Fibroblast of skin of back (primary cell): Measurements from ENCODE around the gene ZNF184.
"Not testable (repeated sequence)": the region's sequence is repeated elsewhere in the genome, so short reads cannot be mapped to it uniquely, and the experiment has no call there.

Experiments used
- DNase-seq: peaks from one replicate; pipeline ENCODE4 v3.0.0-alpha.2; 2013

Gene ZNF184

GRCh38 chr6:27479319-27480182 lies 6.6 kb upstream of the ZNF184 start:
- peak; percentile 95 for DNase-seq

DNA sequence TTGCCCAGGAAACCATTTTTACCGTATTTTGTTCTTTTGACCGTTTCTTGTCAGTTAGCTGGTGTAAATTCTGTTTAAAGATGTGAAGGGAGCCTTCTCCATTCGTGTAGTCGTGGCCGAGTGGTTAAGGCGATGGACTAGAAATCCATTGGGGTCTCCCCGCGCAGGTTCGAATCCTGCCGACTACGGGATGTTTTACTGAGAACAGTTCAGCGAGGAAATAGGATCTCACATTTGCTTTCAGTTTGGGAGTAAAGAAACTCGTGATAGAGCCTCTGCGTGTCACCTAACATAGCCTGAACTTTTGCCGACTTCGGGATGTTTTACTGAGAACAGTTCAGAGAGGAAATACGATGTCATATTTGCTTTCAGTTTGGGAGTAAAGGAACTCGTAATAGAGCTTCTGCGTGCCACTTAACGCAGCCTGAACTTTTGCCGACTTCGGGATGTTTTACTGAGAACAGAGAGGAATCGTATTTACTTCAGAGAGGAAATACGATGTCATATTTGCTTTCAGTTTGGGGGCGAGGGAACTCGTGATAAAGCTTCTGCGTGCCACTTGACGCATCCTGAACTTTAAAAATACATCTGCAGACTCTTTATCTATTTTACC lies 5.9 kb upstream of the ZNF184 start:
- DNase-seq = peak; percentile 91

- peak; percentile 10 for DNase-seq
Measured at GRCh38 chr6:27478141-27478705, 5.3 kb upstream of the ZNF184 start.

DNA sequence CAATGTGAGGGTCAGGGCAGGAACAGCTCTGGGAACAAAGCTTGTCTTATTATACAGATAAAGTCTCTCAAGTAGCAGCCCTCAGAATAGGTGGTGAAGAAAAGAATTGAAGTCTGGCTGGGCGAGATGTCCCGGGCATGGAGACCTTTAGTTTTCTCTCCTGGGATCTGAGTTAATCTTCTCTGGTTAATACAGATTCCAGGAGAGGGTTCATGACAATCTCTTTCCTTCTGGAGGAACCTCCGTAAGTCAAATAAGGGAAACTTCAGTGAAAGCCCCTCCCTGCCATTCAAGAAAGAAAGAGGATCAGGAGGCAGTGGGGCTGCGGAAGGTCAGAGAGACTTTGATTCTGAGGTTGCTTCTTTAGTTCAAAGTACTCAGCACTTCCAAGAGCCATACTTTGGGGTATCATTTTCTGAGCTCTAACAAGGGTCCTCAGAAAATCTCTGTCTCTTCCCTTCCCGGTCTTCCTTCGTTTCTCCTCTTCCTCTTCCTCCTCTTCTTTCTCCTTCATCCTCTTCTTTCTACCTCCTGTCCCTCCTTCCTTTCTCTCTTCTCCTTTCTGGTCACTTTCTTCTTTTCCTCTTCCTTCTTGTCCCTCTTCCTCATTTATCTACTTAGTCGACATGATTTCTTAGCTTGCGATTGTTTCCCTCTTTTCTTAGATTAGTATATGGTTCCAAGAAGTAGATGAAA lies 4.6 kb upstream of the ZNF184 start:
- no peak for DNase-seq

DNA sequence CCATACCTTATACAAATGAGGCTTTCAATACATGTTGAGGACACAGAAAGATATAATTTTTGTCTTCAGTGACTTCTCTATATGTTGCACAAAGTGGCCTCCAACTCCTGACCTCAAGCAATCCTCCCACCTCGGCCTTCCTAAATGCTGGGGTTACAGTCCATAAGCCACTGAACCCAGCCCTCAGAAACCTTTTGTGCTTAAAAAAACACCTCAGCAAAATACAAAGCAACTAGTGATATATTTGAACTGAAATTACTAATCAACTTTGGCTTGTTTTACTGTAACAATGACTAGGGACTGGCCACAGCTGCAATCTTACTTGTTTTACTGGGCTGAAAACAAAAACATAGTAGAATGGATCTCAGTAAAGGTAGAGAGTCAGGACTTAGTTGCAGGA lies 3.2 kb upstream of the ZNF184 start:
- no peak for DNase-seq

DNA sequence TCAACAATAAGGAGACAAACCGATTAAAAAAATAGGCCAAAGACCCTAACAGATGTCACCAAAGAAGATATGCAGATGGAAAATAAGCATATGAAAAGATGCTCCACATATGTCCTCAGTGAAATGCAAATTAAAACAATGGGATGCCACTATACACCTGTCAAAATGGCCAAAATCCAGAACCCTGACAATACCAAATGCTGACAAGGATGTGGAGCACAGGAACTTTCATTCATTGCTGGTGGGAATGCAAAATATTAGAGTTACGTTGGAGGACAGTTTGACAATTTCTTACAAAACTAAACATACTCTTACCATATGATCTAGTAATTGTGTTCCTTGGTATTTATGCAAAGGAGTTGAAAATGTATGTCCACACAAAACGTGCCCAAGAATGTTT lies 1.8 kb upstream of the ZNF184 start:
- DNase-seq = no peak

DNA sequence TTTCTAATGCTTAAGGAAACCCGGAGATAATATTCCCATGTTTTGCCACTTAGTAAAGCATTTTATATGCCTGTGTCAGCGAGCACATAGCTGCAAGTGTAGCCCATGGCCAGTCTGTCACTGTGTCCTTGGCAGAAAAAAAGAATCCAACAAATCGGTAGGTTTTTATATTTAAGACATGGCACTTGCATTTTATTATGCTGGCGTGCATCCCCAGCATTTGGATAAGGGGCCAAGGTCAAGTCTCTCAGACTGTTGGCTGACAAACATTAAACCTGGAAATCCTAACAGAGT lies 1.2 kb upstream of the ZNF184 start:
- DNase-seq = no peak

DNA sequence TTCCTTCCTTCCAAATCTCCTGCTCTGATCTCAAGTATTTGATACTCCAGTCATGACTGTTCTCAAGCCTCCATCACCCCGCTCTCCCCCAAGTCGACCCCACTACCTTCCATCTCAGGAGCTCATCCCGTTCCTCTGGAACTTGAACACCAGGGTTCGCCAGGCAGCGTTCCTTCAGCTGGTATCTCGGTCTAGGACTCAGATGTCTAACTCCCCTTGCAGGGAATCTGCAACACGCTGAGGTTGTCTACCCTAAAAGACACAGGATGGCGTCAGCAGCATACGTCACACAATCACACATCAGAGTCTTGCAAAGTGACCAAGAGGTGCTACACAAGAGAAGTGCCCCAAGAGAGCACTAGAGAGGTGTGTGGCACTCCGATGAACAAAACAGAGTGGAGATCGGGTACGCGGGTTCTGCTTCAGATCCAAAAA lies 706 bp downstream of the ZNF184 start:
- peak; percentile 76 for DNase-seq

GRCh38 chr6:27471365-27472115 lies 1.4 kb downstream of the ZNF184 start:
- no peak for DNase-seq

DNA sequence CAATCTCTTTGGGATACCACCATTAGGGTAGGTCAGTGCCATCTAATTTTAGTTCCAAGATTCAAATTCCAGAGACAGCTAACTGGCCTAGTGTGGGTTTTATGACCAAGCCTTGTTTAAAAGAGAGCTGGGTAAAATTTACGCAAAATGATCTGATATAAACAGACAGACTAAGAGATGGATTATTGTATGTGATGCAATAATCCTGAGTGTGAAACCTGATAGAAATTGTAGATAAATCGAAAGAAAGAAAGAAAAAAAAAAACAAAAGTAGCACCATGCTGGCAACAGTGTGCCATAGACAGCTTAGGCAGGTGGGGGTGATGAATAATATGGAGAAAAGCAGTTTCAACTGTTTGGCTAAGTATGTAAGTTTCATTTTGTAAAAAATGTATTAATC lies 2.9 kb downstream of the ZNF184 start:
- no peak for DNase-seq

GRCh38 chr6:27468334-27468733 lies 4.6 kb downstream of the ZNF184 start:
- peak; percentile 19 for DNase-seq

- DNase-seq = no peak
Measured at GRCh38 chr6:27452496-27452897, 20.4 kb downstream of the ZNF184 start.

- no peak for DNase-seq
Measured at GRCh38 chr6:27451660-27452390, 21.1 kb downstream of the ZNF184 start.

GRCh38 chr6:27448456-27448855 lies 24.4 kb downstream of the ZNF184 start:
- no peak for DNase-seq

DNA sequence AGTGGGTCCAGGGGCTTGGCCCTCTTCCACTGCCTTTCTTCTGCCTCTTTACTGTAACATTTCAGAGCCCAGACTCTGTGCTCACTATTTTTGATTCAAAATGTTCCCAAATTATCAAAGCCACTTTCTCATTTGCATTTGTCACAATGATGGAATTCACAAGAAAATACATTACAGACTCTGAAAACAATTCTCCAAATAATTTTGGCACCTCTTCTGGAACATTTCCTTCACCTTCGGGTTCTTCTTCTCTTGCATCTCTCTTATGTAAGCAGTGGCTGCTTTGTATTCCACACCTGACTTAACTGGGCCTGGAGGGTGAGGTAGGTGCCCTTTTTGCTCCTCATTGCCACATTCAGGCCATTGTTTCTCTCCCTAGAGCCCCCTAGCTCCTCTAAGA lies 30.0 kb downstream of the ZNF184 start:
- DNase-seq = no peak

DNA sequence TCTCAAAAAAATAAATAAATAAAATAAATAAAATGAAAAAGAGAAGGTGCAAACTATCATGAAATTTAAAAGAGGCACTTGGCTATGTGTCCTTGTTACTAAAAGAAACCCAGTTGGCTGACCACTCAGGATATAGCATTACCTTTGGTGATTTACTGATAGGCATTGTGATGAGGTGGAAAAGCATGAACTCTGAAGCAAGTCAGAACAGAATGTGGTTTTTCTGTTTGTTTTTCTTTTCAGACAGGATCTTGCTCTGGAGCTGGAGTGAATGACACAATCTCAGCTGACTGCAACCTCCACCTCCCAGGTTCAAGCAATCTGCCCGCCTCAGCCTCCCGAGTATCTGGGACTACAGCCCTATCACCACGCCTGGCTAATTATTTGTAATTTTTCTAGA lies 31.9 kb downstream of the ZNF184 start:
- no peak for DNase-seq

DNA sequence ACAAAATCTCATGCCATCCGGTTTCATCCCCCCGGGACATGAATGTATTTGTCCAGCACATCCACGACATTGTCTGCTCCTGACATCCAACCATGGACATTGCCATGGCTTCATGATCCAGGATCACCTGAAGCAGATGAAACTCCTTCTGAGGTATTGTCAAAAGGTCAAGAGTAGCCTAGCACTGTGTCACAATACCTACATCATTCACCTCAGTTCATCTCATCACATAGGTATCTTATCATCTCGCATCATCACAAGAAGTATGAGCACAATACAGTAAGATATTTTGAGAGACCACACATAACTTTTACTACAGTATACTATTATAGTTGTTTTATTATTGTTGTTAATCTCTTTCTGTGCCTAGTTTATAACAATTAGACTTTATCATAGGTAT lies 33.5 kb downstream of the ZNF184 start:
- no peak for DNase-seq

DNA sequence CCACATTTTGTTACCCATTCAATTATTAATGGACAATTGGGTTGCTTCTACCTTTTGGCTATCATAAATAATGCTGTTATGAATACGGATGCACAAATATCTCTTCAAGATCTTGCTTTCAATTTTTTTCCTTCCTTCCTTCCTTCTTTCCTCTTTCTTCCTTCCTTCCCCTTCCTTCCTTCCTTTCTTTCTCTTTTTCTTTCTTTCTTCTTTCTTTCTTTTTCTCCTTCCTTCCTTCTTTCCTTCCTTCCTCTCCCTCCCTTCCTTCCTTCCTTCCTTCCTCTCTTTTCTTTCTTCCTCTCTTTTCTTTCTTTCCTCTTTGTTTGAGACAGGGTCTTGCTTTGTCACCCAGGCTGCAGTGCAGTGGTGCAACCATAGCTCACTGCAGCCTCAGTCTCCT lies 39.2 kb downstream of the ZNF184 start:
- DNase-seq = no peak

DNA sequence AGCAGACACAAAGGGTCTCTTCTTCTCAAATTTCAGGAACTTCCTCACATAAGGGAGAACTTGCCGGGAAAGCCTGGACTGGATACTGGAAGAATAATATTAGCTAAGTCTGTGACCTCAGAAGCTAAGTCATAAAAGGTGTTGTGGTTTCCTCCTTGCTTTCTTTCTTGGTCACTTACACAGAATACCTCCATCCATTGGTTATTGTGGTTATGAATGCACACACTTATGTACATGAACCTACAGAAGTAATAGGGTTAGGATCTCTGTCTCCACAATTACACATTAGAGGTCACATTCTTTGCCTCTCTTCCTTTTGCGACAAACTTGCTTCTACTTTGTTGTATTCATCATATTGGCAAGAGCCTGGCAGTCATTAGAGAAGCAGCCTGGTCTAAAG lies 43.9 kb downstream of the ZNF184 start:
- DNase-seq = no peak

DNA sequence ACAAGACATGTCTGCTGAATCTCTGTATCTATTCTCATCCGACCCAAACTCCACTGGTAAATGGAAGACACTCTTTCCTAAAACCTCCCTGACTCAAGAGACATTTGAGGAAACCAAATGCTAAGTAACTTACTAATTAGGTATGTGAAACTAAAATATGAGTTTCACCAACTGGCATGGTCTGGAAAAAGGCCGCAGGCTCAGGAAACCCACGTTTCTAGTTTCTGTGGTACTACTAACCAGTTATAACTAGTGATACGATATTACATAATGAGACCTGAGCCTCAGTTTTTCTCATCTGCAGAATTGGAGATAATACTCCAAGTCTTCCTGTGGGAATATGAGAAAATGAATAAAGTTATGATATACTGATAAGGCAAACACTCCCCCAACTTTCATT lies 44.4 kb downstream of the ZNF184 start:
- no peak for DNase-seq

DNA sequence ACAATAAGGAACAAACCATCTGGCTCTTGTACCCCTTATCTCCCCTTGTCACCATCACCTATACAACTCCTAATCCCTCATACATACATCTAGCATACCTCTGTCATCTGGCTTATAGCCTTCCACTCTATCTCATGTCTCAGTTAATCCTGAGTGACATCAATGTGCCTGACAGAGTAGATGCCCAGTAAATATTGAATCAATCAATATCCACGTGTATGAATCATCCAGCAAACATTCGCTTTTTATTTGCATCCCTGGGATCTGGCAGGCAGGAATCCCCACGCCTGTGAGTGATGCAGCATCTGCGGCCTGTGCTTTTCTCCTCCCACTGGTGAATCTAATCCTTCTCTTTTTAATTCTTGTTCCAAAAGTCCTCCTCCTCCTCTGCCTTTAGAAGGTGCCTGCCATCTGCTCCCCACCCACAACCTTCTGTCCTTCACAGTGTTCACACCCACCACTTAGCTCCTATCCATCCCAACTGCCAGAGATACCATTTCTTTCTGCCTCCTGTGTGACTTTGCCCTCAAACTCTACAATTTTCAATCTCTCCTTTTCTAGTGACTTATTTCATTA lies 46.8 kb downstream of the ZNF184 start:
- DNase-seq = no peak

- DNase-seq = not testable (repeated sequence)
Measured at GRCh38 chr6:27424851-27425250, 48.1 kb downstream of the ZNF184 start.
